ENCODE data around the gene TAF12. TPM values are rescaled to one million over a fixed set of nuclear protein-coding genes. Genes with fewer than 3 reads are reported as not detected.

Gene TAF12
- total and polyA plus RNA-seq, 2 of the 4 experiments (the other 2 are of a cell fraction): 28.8 to 31.7 TPM

GRCh38 chr1:28595412-28596191 is 47.3 kb downstream of the TAF12 start:
- CTCF ChIA-PET: no interaction called here
- Histone ChIP-seq H3K4me2 (ENCODE audit: low read depth, low read length) (no peak overlapping the region), H3K27ac (ENCODE audit: insufficient read depth, low read length) (no peak overlapping the region), H2BK20ac (ENCODE audit: low read depth, low read length) (no peak overlapping the region), H3K18ac (ENCODE audit: low read depth, low read length) (no peak overlapping the region), H3K4me1 (ENCODE audit: control insufficient read depth, insufficient read depth, low read length) (peaks cover 4% of the 10 kb centered on the region), H3K79me1 (ENCODE audit: low read depth in 1 of 2, low read length in 2 of 2) (no peaks in the 10 kb centered on the region), H3K4ac (ENCODE audit: low read depth, low read length) (no peak overlapping the region), H2AK9ac (replicated peaks; ENCODE audit: low read depth, low read length, poor library complexity) (no peak overlapping the region), H3K14ac (replicated peaks; ENCODE audit: low read depth, low read length) (no peak overlapping the region), H4K5ac (ENCODE audit: low read depth, low read length) (no peak overlapping the region), H3K56ac (ENCODE audit: extremely low read depth, insufficient read depth, low read length) (no peak overlapping the region), H3K27me3 (ENCODE audit: control insufficient read depth, insufficient read depth, low read length) (no peaks in the 10 kb centered on the region), H3K36me3 (ENCODE audit: control insufficient read depth, insufficient read depth, low read length) (no peaks in the 10 kb centered on the region; the same call in 1 of the 2 replicates), H3K9me3 (ENCODE audit: control insufficient read depth, insufficient read depth, low read length) (no peaks in the 10 kb centered on the region), H4K20me1 (ENCODE audit: insufficient read depth, low read length) (0 out of 2 replicates have a peak, but pooled peaks cover 2% of the 10 kb centered on the region), H3K4me3 (ENCODE audit: insufficient read depth, low read depth, low read length) (no peak overlapping the region), H2AFZ (replicated peaks; ENCODE audit: low read length, poor library complexity) (no peak overlapping the region), H4K91ac (ENCODE audit: insufficient read depth, low read depth, low read length) (no peak overlapping the region), H3K9ac (ENCODE audit: low read depth, low read length) (no peak overlapping the region), H3K23ac (ENCODE audit: low read depth, low read length) (no peak overlapping the region), H3K9me1 (ENCODE audit: insufficient read depth, low read length) (peaks cover 3% of the 10 kb centered on the region; the same call in 1 of the 2 replicates), H2BK5ac (ENCODE audit: low read depth, low read length, poor library complexity, severe bottlenecking) (no peak overlapping the region), H2BK120ac (ENCODE audit: low read depth, low read length) (no peak overlapping the region), H4K8ac (ENCODE audit: low read depth in 2 of 2, low read length in 2 of 2) (no peak overlapping the region), H2BK15ac (ENCODE audit: low read depth, low read length) (no peak overlapping the region), H2AK5ac (ENCODE audit: low read depth, low read length) (no peak overlapping the region)
- in situ Hi-C loops (cut with MboI; ENCODE audit: low sequenced_read_pairs) (no loop called here), intact Hi-C loops (cut with micrococcal nuclease) (no loop called here), dilution Hi-C loops (cut with HindIII; ENCODE audit: low sequenced_read_pairs, unreplicated experiment) (no loop called here)
- BruUV-seq (replicated peaks): no TSS peak
- DNase-seq (no peak), ATAC-seq (ENCODE audit: low read depth) (no peak)
- TF ChIP-seq ELK1 (IDR thresholded peaks at IDR 0.05; ENCODE audit: borderline replicate concordance, low read depth, low read length): no peak
- TF ChIP-seq RAD21 (IDR thresholded peaks at IDR 0.05; ENCODE audit: low read length): no peak
- no peak for TF ChIP-seq MXI1 (IDR thresholded peaks at IDR 0.05; ENCODE audit: borderline replicate concordance, low read depth, low read length)
- TF ChIP-seq RFX5 (IDR thresholded peaks at IDR 0.05; ENCODE audit: low read depth, low read length): no peak
- TF ChIP-seq RCOR1 (IDR thresholded peaks at IDR 0.05; ENCODE audit: insufficient replicate concordance, low read length): no peak
- TF ChIP-seq NFE2L2 (IDR thresholded peaks at IDR 0.05; ENCODE audit: low read depth, low read length): no peak
- no peak for TF ChIP-seq CTCF (conservative IDR thresholded peaks at IDR 0.05; ENCODE audit: low read depth, low read length)
- TF ChIP-seq MAFK (IDR thresholded peaks at IDR 0.05; ENCODE audit: low read depth, low read length): no peak
- TF ChIP-seq POLR2A (IDR thresholded peaks at IDR 0.05; ENCODE audit: low read depth, low read length): no peak
- no peak for TF ChIP-seq CEBPB (IDR thresholded peaks at IDR 0.05; ENCODE audit: low read depth, low read length)
- no peak for TF ChIP-seq USF2 (IDR thresholded peaks at IDR 0.05; ENCODE audit: low read depth, low read length)
- TF ChIP-seq BHLHE40 (IDR thresholded peaks at IDR 0.05; ENCODE audit: low read depth, low read length): no peak
- no peak for TF ChIP-seq CHD1 (IDR thresholded peaks at IDR 0.05; ENCODE audit: low read depth, low read length)
- no peak for TF ChIP-seq MAZ (IDR thresholded peaks at IDR 0.05; ENCODE audit: borderline replicate concordance, low read depth, low read length)
- no peak for TF ChIP-seq SMC3 (IDR thresholded peaks at IDR 0.05; ENCODE audit: low read depth, low read length)
- TF ChIP-seq FOS (IDR thresholded peaks at IDR 0.05; ENCODE audit: low read depth, low read length): no peak
- 83% methylated on average over 5 of the region's 10 CpGs; no CpG with 5 or more reads in 1 of the 2 experiments for WGBS, 2 experiments (ENCODE audit: extremely low coverage in 2 of 2, insufficient read length in 1 of 2)
- POLR2A ChIA-PET (ENCODE audit: unreplicated experiment): no interaction called here

All from IMR-90 (cell line).